NT2/D1 (cell line): ENCODE measurements around the gene CDK6.
"Not testable (repeated sequence)": the region's sequence is repeated elsewhere in the genome, so short reads cannot be mapped to it uniquely, and the experiment has no call there.

Source experiments
- DNase-seq: peaks from one replicate; pipeline ENCODE4 v3.0.0-alpha.2; 2011; ENCODE audit warnings: low read depth, low spot score
- H3K27me3 ChIP-seq: 2 replicates; pipeline ENCODE4 v1.6.0; 2011; ENCODE audit warnings: mild to moderate bottlenecking; ENCODE audit not compliant: insufficient read length, insufficient read depth
- H3K36me3 ChIP-seq: 2 replicates; pipeline ENCODE4 v1.6.1; 2011; ENCODE audit warnings: mild to moderate bottlenecking, low read length, mixed read lengths; ENCODE audit not compliant: insufficient read depth, insufficient read length
- H3K4me1 ChIP-seq: 2 replicates; pipeline ENCODE4 v1.5.1; 2011; ENCODE audit not compliant: insufficient read depth, insufficient read length
- H3K4me3 ChIP-seq: 2 replicates; pipeline ENCODE4 v1.5.1; 2011; ENCODE audit warnings: low read depth; ENCODE audit not compliant: insufficient read length
- H3K9ac ChIP-seq: 2 replicates; pipeline ENCODE4 v1.6.0; 2011; ENCODE audit warnings: low read depth; ENCODE audit not compliant: insufficient read length
- H3K9me3 ChIP-seq: 2 replicates; pipeline ENCODE4 v1.5.1; 2011; ENCODE audit warnings: mild to moderate bottlenecking, low read length; ENCODE audit not compliant: insufficient read depth
- SUZ12 ChIP-seq: IDR thresholded peaks from 2 replicates; pipeline ENCODE4 v1.6.1; 2011; ENCODE audit not compliant: insufficient read length, insufficient read depth; ENCODE audit errors: extremely low read depth
- YY1 ChIP-seq: IDR thresholded peaks from 2 replicates; pipeline ENCODE4 v1.6.1; 2011; ENCODE audit not compliant: insufficient read length, insufficient read depth
- ZNF274 ChIP-seq: IDR thresholded peaks from 2 replicates; pipeline ENCODE4 v1.6.1; 2011; ENCODE audit warnings: mild to moderate bottlenecking, low read depth, low read length

CDK6 gene

DNA sequence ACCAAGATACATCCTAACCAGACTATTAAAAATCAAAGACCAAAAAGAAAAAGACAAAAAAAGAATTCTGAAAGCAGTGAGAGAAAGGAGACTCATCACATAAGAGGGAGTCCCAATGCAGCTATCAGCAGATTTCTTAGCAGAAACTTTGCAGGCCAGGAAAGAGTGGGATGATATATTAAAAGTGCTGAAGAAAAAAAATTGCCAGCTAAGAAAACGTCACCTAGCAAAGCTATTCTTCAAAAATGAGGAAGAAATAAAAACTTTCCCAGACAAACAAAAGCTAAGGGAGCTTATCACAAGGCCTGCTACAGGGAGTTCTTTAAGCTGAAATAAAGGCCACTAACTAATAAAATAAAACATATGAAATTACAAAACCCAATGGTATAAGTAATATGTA lies 40.5 kb upstream of the CDK6 start:
- TF ChIP-seq YY1 (no peak), ZNF274 (no peak), SUZ12 (no peak)
- H3K9me3 ChIP-seq: no peaks in the 10 kb centered on the region
- no peaks in the 10 kb centered on the region for H3K36me3 ChIP-seq
- DNase-seq: no peak
- no peak overlapping the region for H3K9ac ChIP-seq
- H3K4me3 ChIP-seq: no peak overlapping the region
- no peaks in the 10 kb centered on the region for H3K4me1 ChIP-seq
- no peaks in the 10 kb centered on the region for H3K27me3 ChIP-seq

DNA sequence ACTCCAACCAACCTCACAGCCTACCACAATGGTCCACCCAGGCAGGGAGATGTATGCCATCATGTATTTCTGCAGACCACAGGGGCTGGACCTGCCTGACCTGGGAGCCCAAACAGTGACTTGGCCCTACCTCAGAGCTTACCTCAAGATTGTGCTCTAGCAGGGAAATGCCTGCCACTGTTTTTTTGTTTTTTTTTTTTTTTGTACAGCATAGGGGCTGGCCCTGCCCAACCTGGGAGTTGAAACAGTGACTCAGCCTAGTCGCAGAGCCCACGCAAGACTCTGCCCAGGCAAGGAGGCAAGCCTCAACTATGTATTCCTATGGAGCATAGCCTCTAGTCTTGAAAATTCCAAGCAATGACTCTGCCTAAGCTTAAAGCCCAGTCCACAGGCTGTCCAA lies 39.3 kb upstream of the CDK6 start:
- TF ChIP-seq SUZ12: no peak
- H3K27me3 ChIP-seq: no peaks in the 10 kb centered on the region
- H3K9me3 ChIP-seq: no peaks in the 10 kb centered on the region
- H3K36me3 ChIP-seq: no peaks in the 10 kb centered on the region
- H3K4me1 ChIP-seq: no peaks in the 10 kb centered on the region
- H3K4me3 ChIP-seq: no peak overlapping the region
- DNase-seq: no peak
- no peak overlapping the region for H3K9ac ChIP-seq

DNA sequence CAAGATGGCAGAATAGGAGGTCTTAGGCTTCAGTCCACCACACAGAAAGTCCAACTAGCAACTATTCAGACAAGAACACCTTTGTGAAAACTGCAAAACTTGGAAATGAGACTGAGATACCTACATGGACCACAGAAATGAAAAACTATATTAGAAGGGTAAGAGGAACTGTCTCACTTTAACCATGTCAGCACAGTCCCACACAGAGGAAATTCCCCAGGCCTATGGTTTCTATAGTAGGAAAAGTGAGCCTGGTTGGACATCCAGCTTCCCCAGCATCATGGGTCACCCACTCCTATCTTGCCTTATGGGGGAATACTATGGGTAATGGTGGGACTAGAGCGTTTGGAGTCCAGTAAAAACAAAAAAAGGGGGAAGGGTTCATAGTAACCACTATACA lies 38.8 kb upstream of the CDK6 start:
- Histone ChIP-seq H3K4me3 (no peak overlapping the region), H3K36me3 (no peaks in the 10 kb centered on the region), H3K27me3 (no peaks in the 10 kb centered on the region), H3K4me1 (no peaks in the 10 kb centered on the region), H3K9me3 (no peaks in the 10 kb centered on the region), H3K9ac (no peak overlapping the region)
- DNase-seq: no peak
- no peak for TF ChIP-seq ZNF274
- TF ChIP-seq SUZ12: no peak
- TF ChIP-seq YY1: no peak

DNA sequence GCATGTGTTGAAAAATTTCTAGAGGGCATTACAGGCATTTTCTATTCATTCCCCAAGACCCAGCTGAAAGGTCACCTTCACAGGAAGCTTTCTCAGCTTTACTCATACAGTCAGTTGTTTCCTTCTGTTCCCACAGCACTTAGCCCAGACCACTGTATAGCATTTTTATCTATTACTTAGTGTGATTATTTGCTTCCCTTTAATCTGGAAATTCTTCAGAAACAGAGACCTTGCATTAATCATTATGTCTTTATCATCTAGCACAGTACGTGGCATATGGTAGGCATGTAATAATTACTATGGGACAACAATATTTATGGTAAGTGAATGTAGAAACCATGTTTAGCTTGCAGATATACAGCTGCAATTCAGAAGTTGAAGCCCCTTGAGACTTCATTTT lies 38.2 kb upstream of the CDK6 start:
- no peaks in the 10 kb centered on the region for H3K4me1 ChIP-seq
- peaks cover 3% of the 10 kb centered on the region; the same call in 1 of the 2 replicates for H3K9me3 ChIP-seq
- no peak for DNase-seq
- no peak overlapping the region for H3K4me3 ChIP-seq
- no peaks in the 10 kb centered on the region for H3K36me3 ChIP-seq
- H3K9ac ChIP-seq: no peak overlapping the region
- no peaks in the 10 kb centered on the region for H3K27me3 ChIP-seq
- no peak for TF ChIP-seq YY1
- no peak for TF ChIP-seq ZNF274
- no peak for TF ChIP-seq SUZ12

DNA sequence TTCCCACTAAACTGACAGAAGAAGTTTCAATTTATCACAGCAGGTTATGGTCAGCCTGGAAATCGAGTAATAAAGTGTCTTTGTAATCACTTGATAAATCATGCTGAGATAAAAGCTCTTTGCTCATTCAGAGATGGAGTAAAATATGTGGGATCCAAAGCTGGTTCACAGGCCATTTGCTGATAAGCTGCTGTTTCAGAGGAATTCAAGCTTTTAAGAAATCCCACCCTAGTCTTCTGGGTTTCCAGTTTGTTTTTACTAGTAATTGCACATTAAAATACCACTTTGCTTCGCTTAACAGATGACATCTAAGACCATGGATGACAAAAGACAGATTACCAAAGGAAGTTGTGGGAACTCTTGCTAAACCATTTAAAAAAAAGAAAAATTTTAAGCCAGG lies 37.4 kb upstream of the CDK6 start:
- DNase-seq: no peak
- H3K4me1 ChIP-seq: no peaks in the 10 kb centered on the region
- peaks cover 11% of the 10 kb centered on the region for H3K9me3 ChIP-seq
- no peak overlapping the region for H3K4me3 ChIP-seq
- H3K36me3 ChIP-seq: no peaks in the 10 kb centered on the region
- no peak overlapping the region for H3K9ac ChIP-seq
- TF ChIP-seq YY1: no peak
- H3K27me3 ChIP-seq: no peaks in the 10 kb centered on the region

- Histone ChIP-seq H3K9me3 (peaks cover 20% of the 10 kb centered on the region), H3K36me3 (no peaks in the 10 kb centered on the region), H3K27me3 (no peaks in the 10 kb centered on the region), H3K4me3 (no peak overlapping the region), H3K9ac (no peak overlapping the region), H3K4me1 (no peaks in the 10 kb centered on the region)
- DNase-seq: no peak
- TF ChIP-seq YY1 (no peak), ZNF274 (no peak), SUZ12 (no peak)
Observed at GRCh38 chr7:92872701-92873100, 36.3 kb upstream of the CDK6 start.

DNA sequence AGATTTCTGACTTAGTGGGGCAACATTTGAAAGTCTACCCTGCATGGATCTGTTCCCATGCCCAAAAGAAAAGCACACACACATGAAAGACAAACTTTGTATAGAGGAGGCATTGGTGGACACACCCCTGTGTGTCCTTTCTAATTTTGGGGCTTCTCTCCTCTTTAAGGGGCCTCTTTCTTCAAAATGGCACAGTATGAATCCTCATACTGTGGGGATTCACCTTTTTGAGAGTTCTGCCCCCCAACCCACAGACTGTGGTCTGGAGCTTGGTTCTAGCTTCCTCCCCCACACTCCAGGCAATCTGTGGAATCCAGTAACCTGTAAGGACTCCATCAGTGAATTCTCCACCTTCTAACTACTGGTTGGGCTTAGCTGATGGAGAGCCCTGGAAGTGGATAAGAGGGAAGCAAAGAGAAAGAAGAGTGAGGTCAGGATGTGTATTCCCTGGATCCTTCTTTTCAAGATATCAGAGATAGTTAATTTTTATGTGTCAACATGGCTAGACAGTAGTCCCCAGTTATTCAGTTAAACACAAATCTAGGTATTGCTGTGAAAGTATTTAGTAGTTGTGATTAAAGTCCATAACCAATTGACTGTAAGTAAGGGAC lies 32.4 kb upstream of the CDK6 start:
- H3K9ac ChIP-seq: no peak overlapping the region
- TF ChIP-seq SUZ12 (no peak), ZNF274 (peak; percentile 70)
- H3K9me3 ChIP-seq: peaks cover 20% of the 10 kb centered on the region
- no peak overlapping the region for H3K4me3 ChIP-seq
- H3K4me1 ChIP-seq: no peaks in the 10 kb centered on the region
- DNase-seq: no peak
- no peaks in the 10 kb centered on the region for H3K27me3 ChIP-seq
- no peaks in the 10 kb centered on the region for H3K36me3 ChIP-seq

DNA sequence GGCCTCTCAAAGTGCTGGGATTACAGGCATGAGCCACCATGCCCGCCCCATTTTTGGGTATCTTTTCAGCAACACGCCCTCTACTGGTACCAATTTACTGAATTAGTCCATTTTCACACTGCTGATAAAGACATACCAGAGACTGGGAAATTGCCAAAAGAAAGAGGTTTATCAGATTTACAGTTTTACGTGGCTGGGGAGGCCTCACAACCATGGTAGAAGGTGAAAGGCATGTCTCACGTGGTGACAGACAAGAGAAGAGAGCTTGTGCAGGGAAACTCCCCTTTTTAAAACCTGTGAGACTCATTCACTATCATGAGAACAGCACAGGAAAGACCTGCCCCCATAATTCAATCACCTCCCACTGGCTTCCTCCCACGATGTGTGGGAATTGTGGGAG lies 27.8 kb upstream of the CDK6 start:
- H3K4me1 ChIP-seq, H3K9ac ChIP-seq, H3K27me3 ChIP-seq, H3K4me3 ChIP-seq, H3K36me3 ChIP-seq: not testable (repeated sequence)
- H3K9me3 ChIP-seq: peaks cover 13% of the 10 kb centered on the region
- DNase-seq: peak; percentile 15
